Lower leg skin (tissue), 4 donors: Measurements from ENCODE around the gene BCL7A. TPM values are rescaled to one million over a fixed set of nuclear protein-coding genes. Genes with fewer than 3 reads are reported as not detected.
"Not testable (repeated sequence)": the region's sequence is repeated elsewhere in the genome, so short reads cannot be mapped to it uniquely, and the experiment has no call there.

Experiments used
- DNase-seq, 2 donors: peaks; one replicate each; pipeline ENCODE4 v3.0.0-alpha.2; 2019; ENCODE audit warnings: low spot score in 2 of 2
- H3K4me3 ChIP-seq: fragments of 200-600 bp; sonication (generic); 2 replicates; pipeline ENCODE4 v1.5.1; 2017; ENCODE audit warnings: mild to moderate bottlenecking, low read depth; ENCODE audit not compliant: poor library complexity, severe bottlenecking
- CTCF ChIP-seq, 3 donors: fragments of 450-650 bp; IDR thresholded peaks; one replicate each; pipeline ENCODE4 v1.5.1; 2016; ENCODE audit warnings: antibody characterized with exemption in 3 of 3, mild to moderate bottlenecking in 3 of 3, moderate library complexity in 2 of 3
- POLR2A ChIP-seq, 2 donors: fragments of 450-650 bp; IDR thresholded peaks; one replicate each; pipeline ENCODE4 v1.6.1; 2016 to 2017; ENCODE audit warnings: antibody characterized with exemption in 2 of 2, mild to moderate bottlenecking in 1 of 2, moderate library complexity in 1 of 2
- WGBS, 2 donors: methylation state at CpG; one replicate each; pipeline ENCODE4 v1.1.5; 2018; 5-methylcytosine and 5-hydroxymethylcytosine counted together
- intact Hi-C: fragments of 100-400 bp; cut with DNase I; formaldehyde crosslinking; loops from one replicate; pipeline ENCODE4 v1.15.0; 2023; ENCODE audit warnings: low total_unique reads
- total RNA-seq, 4 donors: library from RNA; depleted of rRNA; stranded (reverse); fragments of >200 nt; gene quantifications; one replicate each; pipeline ENCODE4 v1.1.0, GENCODE V29; 2016

Gene BCL7A
- total RNA-seq, 4 donors from 2014 or later, result 17.8 to 22.3 (median 18.9) TPM

GRCh38 chr12:122032580-122032979 lies 10.9 kb downstream of the BCL7A start:
- intact Hi-C loops, result no loop called here
- TF ChIP-seq POLR2A (IDR thresholded peaks at IDR 0.05) (no peak), CTCF (IDR thresholded peaks at IDR 0.05) (no peak)
- DNase-seq, result no peak
- 92 to 93% methylated on average over 11 of the region's 11 CpGs for WGBS, 2 donors
- H3K4me3 ChIP-seq, result no peak overlapping the region

GRCh38 chr12:122035292-122035691 lies 13.6 kb downstream of the BCL7A start:
- H3K4me3 ChIP-seq, result no peak overlapping the region
- intact Hi-C loops, result no loop called here
- no peak for DNase-seq
- WGBS, 2 donors, result 40 to 52% methylated on average over 8 of the region's 8 CpGs
- TF ChIP-seq CTCF (IDR thresholded peaks at IDR 0.05) (no peak), POLR2A (IDR thresholded peaks at IDR 0.05) (no peak)

GRCh38 chr12:122036153-122036552 lies 14.5 kb downstream of the BCL7A start:
- intact Hi-C loops, result no loop called here
- 88 to 92% methylated on average over 6 of the region's 6 CpGs for WGBS, 2 donors
- DNase-seq, result no peak
- H3K4me3 ChIP-seq, result no peak overlapping the region
- TF ChIP-seq CTCF (IDR thresholded peaks at IDR 0.05) (no peak), POLR2A (IDR thresholded peaks at IDR 0.05) (no peak)

- DNase-seq, result no peak
- intact Hi-C loops, result no loop called here
- H3K4me3 ChIP-seq, result no peak overlapping the region
- no peak for TF ChIP-seq CTCF (IDR thresholded peaks at IDR 0.05)
- TF ChIP-seq POLR2A (IDR thresholded peaks at IDR 0.05), result no peak
- 88 to 93% methylated on average over 21 of the region's 21 CpGs for WGBS, 2 donors
Measured at GRCh38 chr12:122040579-122041386, 19.1 kb downstream of the BCL7A start.

GRCh38 chr12:122041458-122041857 lies 19.8 kb downstream of the BCL7A start:
- intact Hi-C loops, DNase-seq, H3K4me3 ChIP-seq: not testable (repeated sequence)
- WGBS, 2 donors, result 83 to 95% methylated on average over 3 of the region's 3 CpGs

- no peak for DNase-seq
- TF ChIP-seq CTCF (IDR thresholded peaks at IDR 0.05) (no peak), POLR2A (IDR thresholded peaks at IDR 0.05) (no peak)
- intact Hi-C loops, result no loop called here
- no peak overlapping the region for H3K4me3 ChIP-seq
- WGBS, 2 donors, result 77 to 79% methylated on average over 11 of the region's 11 CpGs
Measured at GRCh38 chr12:122042910-122043309, 21.2 kb downstream of the BCL7A start.
